IPS-NIHi7 (cell line): ENCODE data around the gene LRRFIP1.

Experiments used
- DNase-seq: peaks from one replicate; pipeline ENCODE4 v3.0.0; 2012; ENCODE audit warnings: mixed read lengths; ENCODE audit errors: extremely low spot score

Gene LRRFIP1

DNA sequence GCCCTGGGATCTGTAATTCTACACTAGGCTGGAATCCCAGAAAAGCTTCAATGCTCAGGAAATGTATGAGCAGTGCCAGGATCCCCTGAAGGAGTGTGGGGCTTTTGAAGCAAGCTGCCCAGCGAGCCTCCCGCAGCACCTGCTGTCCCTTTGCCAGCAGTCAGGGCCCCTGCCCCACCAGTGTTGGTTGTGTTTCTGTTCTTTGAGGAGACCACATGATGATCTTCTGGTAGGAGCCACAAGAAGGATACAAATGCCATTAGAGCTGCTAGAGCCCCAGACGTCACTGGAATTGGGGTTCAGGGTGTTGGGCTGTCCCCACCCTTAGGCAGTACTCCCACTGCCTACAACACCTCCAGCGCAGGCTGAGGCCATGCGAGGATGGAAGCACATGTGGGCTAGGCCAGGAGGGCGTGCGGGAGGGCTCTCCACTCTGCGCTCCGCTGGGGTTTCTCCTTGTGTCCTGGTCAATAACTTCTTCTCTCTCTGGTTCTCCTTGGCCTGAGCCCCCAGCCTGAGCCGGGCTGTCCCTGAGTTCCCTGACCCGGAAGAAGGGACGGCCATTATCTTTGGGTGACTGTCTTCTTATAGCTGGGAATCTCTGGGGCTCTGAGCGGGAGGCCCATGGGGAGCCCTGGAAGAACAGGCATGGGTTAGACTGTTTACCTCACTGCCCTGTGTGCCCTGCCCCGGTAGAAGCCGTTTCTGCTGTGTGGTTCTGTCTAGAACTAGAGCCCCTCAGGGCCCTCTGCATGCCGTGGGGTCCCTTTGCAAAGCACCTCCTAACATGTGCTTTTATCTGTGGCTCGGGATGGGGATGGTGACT lies 73.9 kb downstream of the LRRFIP1 start:
- DNase-seq: no peak

DNA sequence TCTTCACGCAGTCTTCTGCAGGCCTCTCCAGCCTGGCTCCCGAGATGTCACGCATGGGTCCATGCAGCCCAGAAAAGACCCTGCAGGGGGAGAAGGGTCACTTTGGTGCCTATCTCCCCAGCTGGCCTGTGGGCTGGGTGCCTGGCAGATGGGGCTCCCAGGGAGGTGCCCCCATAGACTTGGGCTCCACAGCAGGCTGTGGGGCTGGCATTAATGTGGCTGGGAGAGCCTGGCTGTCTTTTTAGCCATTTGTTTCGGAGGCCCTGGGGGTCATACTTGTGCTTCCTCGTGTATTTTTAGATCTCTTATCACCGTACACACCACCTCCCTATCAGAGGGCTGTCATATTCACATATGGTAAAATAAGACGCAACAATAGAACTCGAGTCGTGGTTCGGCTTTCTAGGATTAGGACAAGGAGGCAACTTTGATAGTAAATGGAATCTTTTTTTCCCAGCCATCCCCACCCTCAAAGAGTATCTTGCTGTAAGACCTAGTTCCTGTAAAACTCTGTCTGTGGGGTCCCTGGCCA lies 74.5 kb downstream of the LRRFIP1 start:
- no peak for DNase-seq

DNA sequence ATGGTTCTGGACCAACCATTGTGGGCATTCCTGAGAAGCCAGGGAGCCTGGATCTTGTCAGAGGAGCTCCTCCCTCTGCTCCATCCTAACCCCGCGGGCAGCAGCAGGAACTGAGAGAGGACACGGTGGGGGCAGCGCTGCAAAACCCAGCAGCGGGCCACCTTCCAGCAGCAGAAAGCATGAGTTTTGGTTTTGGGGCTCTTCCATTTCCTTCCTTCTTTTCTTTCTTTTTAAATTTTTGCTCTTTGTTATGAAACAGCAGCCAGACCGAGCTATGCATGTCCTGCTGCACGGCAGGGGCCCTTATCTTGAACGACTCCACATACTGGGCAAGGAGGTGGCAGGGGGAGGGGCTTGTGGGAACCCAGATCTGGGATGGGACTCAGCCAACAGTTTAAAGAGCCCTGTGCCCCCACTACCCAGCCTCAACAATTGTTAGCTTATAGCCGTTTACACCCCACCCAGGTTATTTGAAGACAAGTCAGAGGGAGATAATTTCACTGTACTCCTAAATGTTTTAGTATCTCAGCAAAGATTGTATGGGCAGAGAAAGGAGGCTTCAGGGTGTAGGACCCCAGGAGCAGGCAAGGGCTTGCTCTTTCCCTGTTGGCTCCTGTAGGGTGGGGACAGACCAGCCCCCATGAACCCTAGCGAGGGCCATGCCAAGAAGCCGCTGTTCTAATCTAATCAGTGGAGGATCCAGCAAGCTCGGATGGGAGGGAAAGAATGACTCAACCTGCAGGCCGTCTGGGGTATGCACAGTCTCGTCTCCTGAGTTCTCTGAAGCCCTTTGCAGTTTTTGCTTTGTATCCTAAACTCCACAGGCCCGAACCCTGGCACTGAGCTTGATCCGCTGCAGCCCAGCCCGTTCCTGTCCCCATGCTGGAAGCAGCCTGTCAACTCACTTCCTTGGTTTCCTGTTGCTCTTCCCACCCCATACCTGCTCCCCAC lies 75.3 kb downstream of the LRRFIP1 start:
- peak; percentile 51 for DNase-seq

DNA sequence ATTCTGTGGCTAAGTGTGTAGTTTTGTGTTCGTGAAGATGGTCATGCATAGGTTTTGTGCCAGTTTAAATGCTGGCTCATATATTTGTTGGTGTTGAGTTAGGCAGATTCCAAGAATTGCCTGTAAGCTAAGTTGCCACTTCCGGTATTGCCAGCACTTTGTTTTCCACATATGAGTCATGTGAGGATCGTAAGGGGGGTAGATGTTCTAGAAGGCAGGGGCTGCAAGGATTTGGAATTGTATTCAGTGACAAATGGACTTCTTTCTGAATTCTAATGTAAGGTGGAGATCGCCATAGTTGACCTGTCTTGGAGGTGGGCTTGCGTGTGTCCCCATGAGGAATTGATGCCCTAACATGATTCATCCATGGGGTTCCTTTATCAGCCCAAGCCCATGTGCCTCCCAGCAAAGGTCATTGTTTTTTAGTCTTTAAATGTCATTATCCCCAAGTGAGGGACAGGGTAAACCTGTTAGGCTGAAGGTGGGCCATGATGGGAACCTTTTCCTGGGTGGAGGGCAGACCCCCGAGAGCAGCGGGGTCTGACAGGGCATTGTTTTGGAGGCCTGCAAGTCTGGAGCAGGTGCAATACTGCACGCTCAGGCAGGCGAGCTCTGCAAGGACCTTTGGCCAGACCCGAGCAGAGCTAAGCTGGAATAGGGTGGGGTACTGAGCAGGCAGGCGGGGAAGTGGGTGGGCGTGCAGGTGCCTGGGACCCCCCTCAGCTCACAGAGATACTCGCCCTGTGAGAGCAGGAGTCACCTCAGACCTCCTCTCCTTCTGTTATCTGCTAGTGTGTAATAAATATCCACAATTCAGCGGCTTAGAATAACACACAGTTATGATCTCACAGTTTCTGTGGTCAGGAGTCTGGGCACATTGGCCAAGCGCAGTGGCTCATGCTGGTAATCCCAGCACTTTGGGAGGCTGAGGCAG lies 77.4 kb downstream of the LRRFIP1 start:
- no peak for DNase-seq

DNA sequence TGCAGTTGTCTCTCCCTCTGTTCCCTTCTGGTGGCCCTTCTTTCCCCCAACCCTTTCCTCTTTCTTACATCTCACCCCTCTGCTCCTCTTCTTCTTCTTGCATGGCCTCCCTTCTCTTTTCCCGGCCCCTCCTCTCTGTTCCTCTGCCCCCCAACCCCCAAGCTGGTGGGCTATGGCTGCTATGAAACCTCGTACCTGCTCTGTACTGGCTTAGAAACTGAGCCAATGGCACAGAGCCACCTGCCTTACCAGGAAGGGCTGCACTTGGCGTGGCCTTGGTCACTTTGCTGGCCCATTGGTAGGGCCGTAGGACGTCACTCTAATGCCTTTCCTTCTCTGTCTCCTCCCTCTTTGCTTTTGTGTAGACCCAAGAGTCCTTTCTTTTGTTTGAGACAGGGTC lies 78.9 kb downstream of the LRRFIP1 start:
- DNase-seq: no peak

DNA sequence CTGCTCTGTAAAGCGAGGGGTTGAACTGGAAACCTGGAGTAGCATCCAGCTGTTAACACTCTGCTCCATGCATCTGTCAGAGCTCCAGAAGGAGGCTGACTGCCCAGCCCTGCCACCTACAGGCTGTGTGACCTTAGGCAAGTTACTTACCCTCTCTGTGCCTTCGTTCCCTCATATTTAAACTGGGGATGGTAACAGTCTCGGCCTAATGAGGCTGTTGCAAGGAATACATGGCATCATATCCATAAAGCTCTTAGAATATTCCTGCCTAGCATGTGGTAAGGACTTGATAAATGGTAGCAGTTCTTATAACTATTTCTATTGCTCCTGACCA lies 80.6 kb downstream of the LRRFIP1 start:
- DNase-seq: no peak

DNA sequence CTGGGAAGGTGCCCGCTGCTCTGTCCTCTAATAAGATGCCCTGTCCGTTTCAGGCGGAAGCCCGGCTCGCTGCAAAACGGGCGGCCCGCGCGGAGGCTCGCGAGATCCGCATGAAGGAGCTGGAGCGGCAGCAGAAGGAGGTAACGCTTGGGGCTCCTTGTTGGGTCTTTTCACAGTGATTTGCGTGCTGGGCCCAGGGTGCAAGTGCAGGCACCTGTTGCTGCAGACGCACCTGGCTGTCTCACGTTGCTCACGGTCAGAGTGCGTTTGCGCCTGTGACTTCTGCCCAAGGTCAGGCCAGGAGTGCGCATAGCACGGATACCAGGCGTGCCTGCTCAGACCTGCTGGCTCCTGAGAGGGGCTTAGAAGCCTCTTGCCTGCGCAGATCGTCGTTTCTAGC lies 81.1 kb downstream of the LRRFIP1 start:
- DNase-seq: no peak

DNA sequence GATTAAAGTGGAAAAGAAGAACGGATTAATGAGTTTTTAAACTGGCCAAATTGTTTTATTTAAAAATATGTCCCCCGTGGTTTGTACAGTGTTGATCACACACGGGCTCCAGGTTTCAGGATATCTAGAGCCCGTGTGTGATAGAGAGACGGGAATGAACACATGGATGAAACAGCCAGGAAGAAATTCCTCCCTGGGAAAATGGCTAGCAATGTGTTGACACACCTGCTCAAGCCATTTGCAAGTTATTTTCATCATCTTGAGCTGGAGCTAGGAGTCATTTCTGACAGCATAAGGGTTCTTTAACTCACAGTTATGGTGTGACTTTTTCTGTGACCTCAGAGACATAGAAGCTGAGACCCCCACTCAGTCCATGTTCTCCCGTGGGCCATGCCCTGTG lies 81.6 kb downstream of the LRRFIP1 start:
- DNase-seq: no peak

DNA sequence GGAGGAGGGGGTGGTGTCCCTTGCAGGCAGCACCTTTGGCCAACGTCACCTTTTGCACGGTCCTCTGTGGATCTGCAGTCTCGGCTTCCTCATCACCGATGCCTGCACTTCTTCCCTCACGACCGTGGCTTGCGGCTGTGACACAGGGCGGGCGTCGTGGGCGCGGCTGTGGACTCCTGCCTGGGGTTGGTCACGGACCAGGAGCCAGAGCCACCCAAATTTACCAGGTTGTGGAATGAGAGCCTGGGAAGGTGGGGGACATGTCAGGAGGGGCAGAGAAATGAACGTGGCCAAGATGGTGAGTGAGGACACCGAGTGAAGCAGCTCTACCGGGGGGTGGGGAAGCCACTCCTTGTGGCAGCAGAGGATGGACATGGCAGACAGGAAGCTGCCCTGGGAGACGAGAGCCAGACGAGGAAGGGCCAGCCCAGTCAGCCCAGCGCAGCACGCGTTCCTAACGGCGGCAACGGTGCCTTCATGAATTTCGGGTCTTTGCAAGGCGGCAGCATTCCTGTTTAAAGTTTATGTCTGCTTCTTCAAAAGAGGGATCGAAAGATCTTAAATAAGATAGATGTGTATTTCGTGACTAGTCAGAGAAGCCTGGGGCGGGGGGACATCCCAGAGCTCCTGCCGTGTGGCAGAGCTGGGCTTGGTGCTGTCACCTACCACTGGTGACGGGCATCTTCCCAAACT lies 84.2 kb downstream of the LRRFIP1 start:
- no peak for DNase-seq

DNA sequence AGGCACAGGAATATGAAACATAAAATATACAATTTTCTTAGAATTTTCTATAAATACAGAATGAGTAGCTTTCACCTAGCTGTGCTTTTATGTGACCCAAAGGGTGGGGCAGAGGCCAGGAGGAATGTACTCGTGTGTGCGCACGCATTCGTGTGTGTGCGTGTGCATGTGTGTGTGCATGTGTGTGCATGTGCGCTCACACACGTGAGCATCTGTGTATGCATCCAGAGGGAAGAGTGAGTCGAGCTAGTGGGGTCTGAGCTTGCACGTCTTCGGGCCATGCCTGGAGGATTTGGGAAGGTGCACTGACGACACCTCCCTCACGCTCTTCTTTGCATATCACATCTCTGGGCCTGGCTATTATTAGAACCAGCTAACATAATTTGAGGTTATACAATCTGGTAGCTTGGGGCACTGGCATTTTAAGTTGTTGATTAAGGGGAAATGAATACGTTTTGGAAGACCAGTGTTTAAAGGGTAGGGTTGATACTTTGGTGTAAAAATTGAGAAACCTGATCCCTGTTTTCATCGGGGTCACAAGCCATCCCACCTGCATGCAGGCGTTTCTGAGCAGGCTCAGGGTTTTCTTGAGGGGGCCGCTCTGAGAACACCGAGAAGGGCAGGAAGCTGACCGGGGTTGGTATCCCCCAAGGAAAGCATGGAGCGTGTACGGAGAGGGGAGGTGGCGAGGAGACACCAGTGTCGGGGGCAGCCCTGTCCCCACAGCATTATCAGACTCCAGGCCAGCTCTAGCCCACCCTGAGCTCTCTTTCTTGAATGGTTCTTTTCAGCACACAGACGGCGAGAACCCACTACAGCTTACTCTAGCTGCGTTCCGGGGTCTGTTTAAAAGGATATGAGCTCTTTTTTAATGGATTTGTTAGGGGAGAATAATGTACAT lies 85.3 kb downstream of the LRRFIP1 start:
- no peak for DNase-seq

DNA sequence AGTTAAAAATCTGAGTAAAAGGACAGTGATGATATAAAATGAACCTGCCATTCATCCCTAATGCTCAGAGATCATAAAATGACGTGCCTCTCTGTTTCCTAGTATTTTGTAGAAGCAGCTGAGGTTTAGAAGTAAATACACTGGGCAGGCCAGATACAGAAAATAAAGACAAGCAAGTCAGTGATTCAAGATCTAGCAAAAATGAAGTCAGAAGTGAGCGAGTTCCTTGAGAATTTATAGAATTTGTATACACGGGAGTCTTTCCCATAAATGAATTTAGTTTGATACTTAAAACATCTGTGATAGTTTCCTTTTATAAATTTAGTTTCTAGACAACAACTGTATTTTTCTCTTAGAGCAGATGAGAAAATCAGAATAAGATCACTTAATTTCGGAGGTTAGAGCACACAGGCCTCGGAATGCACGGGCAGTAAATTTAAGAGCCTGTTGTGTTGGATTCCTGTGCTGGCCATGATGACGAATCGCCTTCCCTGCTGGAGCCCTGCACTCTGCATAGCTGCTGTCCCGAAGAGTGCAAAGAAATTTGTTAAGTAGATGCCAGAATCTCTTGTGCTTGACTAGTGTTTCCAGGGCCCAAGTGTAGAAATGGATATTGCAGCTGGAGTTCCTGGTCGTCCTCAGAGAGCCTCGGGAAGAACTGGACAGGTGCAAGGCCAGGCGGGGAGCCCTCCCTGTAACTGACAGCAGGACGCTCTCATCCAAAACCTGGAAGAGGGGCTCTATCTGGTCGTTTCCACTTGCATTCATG lies 87.5 kb downstream of the LRRFIP1 start:
- no peak for DNase-seq

DNA sequence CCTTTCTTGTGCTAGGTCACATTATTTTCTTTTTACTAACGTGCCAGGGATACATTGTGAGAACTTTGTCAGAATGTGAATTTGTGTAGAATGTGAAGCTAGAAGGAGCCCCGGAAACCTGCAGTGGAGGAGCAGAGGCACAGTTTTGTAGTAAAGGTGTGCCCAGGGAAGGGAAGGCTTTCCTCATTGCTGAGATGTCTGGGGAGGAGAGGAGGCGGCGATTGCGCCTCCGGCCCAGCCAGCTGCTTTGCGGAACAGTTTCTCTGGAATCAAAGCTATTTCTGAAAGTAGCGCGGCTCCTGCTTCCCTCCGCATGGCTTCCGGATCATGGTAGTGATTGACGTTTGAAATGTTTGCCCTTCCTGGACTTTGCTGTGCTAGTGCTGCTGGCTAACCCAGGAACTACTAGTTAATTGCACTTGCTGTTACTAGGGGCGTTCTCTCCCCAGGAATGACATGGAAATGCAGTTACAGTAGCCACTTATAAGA lies 88.1 kb downstream of the LRRFIP1 start:
- no peak for DNase-seq

DNA sequence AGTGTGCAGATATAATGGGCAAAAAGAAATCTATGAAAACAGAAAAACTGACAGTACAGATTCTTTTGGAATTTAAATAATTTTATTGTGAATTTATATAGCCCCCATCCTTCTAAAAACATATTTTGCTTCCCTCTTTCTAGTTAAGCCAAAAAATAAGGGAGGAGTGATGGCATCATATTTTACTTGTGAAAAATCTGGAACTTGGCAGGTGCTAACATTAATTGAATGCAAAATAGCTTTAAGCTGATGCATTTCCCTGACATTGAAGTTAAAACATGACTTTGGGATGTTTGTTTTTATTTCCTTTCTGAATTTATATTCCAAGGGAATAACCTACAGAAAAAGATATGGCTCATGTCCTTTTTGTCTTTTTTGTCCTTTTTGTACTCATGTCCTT lies 88.6 kb downstream of the LRRFIP1 start:
- DNase-seq: no peak

DNA sequence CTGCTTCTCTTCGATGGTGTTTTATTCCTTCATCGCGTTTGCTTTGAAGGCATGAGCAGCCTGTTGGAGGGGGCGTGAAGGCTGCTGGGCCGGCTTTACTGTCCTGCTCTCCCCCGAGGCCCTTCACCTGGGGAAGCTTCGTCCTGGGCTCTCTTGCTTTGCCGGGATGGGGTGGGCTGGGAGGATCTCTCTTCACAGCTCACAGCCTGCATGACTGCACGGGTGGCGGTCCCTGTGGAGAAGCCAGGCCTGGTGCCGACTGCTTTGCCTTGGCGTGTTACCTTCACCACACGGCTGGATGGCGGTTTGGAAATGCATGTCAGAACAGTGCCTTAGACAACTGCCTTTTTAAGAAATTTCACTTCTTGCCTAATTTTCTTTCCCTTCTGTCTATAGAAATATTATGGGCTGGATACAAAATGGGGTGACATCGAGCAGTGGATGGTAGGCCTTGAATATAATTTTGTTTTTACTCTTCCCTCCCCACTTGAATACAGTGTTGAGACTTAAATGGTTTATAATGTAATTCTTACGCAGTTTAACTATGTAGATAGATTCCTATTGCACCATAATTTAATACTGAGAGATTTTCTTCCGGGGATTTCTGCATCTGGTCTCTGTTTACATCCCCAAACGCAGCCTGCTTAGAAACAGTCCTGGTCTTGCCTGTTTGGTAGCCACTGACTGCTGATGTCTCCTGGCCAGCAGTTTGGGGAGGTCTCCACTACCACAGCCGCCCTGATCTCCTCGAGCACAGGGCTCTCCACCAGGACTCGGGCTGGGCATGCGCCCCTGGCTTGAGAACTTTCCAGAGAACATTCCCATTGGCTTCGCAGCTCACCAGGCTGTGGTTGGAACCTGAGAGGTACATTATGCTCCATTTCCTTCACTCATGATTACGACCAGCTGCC lies 90.2 kb downstream of the LRRFIP1 start:
- no peak for DNase-seq

DNA sequence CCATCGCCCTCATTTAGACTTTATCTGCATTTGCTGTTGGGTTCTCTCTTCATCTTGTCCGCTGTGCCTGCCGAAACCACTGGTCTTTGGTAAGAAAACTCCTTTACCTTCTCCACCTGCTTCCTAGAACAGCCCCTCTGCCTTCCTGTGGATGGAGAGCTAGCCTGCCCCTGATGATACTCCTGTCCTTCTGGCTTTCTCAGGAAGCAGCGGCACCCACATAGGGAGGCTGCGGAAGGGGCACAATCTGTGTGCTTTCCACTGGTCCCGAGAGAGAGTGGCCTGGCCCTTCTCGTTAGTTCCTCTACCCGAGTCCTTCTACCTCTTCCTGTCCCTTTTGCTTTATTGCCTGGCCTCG lies 90.9 kb downstream of the LRRFIP1 start:
- DNase-seq: no peak

DNA sequence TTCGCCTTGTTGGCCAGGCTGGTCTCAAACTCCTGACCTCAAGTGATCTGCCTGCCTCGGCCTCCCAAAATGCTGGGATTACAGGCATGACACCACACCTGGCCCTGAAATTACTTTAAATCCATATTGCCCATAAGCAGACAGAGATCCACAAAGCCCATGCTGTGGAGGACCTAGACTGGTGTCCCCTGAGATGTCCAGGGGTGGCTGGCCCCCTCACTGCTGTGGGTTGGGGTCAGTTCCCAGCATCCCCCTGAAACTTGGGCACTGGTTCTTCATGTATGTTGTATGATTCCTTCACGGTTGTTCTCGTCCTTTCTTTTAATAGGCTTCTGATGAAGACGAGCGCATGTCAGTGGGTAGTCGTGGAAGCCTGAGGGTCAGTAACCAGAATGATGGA lies 93.1 kb downstream of the LRRFIP1 start:
- no peak for DNase-seq

DNA sequence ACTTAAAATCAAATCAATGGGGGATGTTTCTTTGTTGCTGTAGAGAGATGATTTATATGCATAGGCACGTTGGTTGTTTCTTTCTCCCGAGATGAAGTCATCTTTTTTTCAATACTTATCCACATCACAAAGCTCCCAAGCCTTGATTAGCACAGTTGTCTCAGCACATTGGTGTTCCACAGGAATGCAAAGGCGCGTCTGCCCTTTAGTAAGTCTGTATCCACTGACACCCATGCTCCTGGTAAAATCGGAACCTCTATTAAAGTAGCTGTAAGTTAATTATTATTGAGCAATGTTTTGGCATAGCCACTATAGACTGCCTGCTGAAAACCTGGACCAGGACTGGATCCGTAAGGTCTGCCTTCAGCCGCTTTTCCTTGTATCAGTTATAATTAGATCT lies 93.6 kb downstream of the LRRFIP1 start:
- DNase-seq: no peak

DNA sequence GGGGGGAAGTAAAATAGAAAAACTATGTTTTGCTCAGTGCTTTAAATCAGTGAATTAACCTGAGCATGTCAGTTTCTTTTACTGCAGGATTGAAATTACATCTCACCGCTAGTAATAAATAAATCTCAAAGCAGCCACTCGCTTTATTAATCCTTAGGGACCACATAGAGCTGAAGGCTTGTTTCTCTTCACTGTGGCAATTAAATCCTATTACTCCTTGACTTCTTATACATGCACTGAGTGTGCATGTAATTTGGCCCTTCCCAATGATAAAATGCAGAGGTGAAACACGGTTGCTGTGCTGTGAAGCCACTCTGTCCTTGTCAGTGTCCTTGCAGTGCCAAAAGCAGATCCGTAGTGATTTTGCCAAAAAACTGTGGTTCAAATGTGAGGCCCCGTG lies 94.1 kb downstream of the LRRFIP1 start:
- no peak for DNase-seq
